GM04503 (cell line): ENCODE results near the gene ADK.
"Not testable (repeated sequence)": the region's sequence is repeated elsewhere in the genome, so short reads cannot be mapped to it uniquely, and the experiment has no call there.

Experiments
- DNase-seq: peaks from one replicate; pipeline ENCODE4 v3.0.0-alpha.2; 2012; ENCODE audit warnings: low read depth

The ADK gene

DNA sequence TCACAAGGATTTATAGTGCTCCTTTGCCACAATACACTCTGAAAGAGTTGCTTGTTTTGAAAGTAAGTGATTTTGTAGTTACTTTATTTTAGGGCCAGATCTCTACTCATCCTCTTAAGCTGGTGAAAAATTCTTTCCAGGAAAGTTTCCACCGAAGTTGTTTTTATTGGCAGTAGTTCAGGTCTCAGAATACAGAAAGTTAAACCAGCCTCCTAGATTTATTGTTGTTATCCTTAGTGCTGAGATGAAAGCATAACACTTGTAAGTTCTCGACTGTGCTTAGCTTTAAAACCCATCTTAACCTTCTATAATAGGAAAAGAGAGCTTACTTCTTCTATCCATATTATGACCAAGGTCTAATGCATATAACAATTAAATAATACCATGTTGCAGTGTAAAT, 5.9 kb upstream of the ADK start:
- DNase-seq = peak; percentile 65

DNA sequence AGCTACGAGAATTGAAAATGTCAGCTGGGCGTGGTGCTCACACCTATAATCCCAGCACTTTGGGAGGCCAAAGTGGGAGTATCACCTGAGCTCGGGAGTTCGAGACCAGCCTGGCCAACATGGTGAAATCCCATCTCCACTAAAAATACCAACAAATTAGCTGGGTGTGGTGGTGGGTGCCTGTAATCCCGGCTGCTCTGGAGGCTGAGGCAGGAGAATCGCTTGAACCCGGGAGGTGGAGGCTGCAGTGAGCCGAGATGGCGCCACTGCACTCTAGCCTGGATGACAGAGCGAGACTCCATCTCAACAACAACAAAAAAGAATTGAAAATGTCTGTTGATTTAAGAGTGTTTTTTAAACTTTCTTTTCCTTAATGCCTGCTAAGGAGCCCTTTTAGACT, 4.0 kb upstream of the ADK start:
- not testable (repeated sequence) for DNase-seq

DNA sequence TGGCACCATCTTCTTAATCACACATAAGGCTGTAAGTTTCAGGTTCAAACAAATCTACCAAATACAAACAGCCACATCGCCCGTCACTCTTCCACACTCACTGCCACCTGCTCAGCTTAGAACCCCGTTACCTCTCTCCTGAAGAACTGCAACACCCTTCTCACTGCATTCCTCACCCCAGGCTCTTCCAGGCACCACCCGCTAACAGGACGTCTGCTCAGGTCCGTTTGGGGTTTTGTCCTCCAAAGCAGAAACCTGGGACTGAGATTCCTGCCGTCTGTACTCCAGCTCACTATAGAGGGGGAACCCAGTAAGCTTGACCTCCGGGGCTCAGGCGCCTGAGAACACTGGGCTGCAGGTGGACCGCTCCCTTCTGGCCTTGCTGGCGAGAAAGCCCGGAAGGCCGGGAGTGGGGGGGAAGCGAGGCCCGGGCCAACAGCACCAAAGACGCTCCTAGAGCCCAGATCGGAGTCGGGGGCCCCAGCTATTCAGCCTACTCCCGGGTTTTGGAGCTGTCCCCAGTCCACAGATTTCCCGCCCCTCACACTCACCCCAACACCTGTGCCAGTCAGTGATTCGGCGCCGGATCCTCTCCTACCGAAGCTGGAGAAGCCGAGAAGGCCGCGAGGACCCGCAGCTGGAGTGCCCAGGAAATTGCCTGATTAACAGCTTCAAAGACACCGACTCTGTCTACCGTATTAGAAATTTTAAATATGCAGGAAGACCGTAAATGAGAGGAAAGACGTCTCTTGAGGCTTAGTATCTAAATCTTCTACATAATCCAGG, 624 bp upstream of the ADK start, which contains the start of gene AP3M1:
Gene AP3M1 (minus strand): TSS at position 625 of the 786 bp plus-strand sequence. CDS start 12,449 bp downstream, outside the sequence.
- DNase-seq = peak; percentile 8

DNA sequence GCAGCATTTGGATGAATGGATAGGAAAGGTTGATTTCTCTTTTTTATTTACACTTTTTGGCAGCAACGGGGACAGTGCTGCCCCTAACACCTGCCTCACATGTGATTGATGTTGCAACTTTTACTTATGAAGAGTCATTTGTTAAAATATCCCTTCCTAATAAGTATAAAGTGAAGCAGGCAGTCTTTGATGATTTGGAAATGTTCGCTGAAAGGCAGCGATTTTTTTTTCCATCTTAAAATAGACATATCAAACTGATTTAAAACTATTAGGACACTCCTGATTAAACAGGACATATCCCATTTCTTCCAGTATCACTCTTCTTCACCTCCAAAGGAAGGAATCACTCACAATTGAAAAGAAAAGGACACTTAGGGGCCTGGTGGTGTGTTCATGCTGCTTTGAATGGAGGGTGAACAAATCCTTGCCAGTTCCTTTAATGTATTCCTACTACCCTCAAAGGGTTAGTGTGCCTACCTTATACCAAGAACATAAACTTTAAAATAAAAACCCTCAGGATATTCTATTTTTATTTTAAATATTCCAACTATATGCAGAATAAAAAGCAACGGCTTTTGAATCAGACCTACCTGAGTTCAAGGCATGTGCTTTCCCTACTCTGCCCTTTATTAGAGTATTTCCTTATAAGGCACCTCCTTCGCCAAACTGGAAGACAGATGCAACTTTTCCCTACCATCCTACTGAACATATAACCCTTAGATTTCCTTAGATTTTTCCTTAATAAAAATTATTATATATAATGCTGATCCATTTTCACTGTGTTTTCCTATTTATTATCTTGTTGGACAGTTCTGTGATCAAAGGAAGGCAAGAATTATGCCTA, 1.1 kb downstream of the ADK start:
- DNase-seq = no peak

DNA sequence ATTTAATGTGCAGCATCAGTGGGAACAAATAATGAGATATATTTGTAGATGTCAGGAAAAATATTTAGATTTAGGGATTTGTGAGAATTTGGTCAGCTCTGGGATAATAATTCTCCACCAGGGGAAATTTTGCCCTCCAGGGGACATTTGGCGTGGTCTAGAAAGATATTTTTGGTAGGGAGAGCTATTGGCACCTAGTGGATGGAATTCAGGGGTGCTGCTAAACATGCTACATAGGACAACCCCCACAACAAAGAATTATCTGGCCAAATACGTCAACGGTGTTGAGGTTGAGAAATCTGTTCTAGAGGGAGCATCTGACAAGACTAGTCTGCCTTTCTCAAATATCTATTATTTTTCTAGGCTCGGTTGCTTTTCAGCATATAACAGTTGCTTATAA, 2.1 kb downstream of the ADK start:
- DNase-seq = peak; percentile 17

DNA sequence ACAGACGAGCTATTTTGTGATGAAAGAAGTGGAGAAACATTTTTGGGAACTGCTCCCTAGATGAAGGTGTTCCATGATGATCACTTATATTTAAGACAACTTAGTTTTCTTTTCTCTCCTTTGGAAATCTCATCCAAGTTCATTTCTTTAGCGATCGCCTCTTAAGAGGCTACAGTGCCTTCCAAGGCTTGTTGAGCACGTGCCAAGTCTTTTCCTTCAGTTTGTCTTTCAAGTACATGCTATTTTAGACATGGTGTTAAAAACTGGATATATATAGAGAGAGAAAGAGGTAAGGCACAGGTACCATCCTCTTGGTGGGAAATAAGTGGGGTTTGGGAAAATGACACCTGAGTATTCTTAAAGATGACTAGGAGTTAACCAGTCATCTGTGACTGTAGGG, 2.7 kb downstream of the ADK start:
- no peak for DNase-seq

DNA sequence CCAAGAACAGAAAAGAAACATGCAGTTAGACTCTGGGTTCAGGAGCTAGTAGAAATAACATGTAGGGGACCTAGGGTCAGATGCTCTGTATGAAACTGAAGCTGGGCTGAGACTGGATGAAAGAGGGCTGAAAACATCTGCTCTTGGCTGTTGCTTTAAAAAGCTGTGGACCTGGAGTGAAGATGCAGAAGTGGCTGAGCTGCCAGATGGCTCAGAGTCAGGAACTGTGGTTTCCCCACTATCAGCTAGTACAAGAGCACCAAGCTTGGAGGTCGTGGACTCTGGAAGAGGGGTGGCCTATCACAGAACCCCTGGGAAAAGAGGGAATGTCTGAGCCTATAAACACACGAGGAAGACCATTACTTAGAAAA, 5.9 kb downstream of the ADK start:
- no peak for DNase-seq

DNA sequence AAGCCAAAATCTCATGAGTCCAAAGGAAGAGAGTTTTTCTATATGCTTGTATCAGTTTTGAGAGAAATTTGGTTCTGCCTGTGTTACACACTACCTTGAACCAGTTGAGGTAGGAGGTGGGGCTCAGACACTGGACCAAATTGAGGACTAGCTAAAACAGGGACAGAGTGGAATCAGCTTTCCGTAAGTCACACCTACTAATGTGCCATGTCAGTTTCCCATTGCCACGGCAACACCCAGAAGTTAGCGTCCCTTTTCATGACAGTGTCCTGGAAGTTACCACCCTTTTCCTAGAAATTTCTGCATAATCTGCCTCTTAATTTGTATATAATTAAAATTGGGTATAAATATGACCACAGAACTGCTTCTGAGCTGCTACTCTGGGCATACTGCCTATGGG, 9.0 kb downstream of the ADK start:
- DNase-seq = no peak

DNA sequence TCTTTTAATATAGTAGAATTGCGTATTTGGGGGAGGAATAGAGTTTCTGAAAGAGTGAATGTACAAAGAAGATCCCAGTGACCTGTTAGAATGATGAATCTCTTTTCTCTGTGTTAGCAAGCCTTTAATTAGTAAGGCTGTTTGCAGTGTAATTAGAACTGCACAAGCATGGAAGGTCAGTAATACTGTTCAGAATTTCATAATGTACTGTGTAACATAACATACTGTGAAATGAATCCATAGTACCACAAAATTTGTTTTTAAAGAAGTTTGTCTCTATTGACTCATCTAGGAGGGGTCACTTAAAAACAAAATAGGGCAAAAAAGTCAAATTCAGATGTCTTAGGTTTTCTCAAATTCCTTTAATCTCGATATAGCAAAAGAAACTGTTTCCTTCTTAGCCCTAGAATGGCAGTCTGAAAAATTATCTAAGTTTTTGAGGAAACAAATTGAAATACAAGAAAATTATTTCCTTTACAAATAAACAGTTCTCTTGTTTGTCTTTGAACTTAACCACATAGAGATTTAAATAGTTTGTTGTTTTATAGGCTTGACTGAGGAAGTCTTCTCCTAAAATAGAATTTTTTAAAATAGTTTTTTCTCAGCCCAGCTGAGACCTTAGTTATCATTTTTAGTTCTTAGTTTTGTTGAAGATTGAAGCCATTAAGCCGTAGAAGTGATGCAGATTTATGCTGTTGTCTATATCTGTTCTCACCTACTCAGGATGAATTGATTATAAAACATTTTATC, 12.5 kb downstream of the ADK start:
- no peak for DNase-seq

DNA sequence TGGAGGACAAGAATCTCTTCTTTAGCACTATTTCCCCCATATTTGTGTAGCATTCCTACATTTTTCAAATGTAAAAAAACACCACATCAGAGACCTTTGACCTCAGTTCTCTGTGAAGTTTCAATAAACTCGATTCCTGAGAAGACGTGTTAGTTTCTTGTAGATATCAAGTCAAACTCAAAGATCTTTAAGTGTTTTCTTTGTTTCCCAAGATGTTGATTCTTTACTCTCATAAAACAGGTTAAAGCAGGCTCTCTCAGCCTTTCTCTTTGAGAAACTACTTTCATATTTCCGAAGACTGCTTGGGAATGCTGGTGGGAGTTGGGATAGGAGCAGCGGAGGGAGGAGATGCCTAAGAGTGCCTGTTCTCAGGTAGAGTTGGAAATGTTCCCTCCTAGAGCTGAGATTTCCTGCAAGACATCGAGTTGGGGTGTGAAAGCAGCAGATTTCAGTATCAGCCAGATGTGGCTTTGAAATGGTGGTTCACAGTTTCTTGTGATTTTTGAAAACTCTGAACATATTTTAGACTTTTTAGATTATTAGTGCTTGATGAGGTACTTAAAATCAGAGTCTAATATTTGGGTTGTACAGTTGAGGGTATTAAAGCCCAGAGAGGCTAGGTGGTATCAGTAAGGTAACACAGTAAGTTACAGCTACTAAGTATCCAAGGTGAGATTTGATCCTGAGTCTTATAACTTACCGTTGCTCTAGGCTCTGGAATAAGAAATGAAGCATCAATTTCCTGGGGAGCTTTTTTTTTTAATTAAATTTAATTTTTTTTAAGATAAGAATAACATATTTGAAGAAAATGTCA, 13.9 kb downstream of the ADK start:
- DNase-seq = no peak

DNA sequence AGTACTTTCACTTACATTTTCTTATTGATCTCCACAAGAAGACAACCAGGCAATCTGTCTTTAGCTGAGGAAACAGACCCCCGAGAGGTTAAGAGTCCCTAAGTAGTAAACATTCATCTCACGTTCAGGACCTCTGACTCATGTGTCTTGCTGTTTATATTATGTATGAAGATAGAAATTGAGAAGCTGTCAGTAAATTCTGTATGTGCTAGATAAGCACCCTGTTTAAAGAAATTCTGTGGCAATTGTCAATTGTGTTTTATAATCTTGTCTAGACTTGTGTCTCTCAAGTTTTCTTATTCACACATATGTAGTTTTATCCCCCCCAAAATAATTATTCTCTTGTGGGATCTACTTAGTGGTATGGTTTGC, 14.5 kb downstream of the ADK start:
- DNase-seq = no peak

DNA sequence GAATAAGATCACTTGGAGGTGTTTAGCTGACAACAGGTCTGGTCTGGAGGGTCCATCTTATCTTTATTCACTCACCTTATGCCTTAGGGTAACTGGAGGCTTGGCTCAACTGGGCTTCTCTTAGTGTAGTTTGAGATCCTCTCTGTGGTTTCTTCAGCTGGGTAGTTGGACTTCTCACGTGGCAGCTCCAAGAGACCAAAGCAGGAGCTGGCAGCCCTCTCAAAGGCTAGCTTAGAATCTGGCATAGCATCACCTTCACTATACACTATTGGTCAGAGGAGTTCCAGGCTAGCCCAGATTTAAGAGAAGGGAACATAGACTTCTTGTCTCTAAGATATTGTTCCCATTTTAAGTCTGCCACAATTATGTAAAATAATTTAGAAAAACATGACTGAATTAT, 16.4 kb downstream of the ADK start:
- no peak for DNase-seq

DNA sequence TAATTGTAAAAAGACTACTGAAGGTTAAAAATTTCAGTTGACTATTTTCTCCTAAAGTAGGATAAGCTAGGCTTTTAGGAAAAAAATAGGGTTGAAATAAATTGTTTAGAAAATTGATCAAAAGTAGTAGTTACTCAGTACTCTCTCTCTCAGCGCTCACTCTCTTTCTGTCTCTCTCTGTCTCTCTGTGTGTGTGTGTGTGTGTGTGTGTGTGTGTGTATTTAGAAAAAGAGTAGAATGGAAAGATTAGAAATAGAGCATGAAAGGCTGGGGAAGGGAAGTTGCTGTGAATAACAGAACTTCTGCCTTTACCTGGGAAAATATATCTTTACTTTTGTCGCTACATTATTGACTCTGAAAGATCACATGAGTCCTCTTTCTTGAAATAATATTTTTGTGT, 20.6 kb downstream of the ADK start:
- DNase-seq = no peak

DNA sequence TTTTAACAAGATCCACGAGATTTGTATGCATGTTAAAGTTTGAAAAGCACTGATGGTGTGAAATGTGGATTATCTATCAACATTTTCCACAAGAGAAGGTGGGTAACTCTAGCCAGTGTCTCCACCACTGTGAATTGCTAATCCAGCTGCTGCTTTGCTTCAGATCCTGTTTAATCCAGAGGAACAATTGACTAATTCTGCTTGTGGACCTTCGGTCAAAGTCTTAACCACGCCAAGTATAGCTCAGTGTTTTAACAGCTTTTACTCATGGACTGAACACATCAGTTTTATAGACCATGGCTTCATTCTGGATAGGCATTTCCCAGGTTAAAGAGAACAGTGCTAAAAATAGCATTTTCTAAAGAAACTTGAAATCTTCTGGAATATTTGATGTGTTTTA, 23.5 kb downstream of the ADK start:
- no peak for DNase-seq

DNA sequence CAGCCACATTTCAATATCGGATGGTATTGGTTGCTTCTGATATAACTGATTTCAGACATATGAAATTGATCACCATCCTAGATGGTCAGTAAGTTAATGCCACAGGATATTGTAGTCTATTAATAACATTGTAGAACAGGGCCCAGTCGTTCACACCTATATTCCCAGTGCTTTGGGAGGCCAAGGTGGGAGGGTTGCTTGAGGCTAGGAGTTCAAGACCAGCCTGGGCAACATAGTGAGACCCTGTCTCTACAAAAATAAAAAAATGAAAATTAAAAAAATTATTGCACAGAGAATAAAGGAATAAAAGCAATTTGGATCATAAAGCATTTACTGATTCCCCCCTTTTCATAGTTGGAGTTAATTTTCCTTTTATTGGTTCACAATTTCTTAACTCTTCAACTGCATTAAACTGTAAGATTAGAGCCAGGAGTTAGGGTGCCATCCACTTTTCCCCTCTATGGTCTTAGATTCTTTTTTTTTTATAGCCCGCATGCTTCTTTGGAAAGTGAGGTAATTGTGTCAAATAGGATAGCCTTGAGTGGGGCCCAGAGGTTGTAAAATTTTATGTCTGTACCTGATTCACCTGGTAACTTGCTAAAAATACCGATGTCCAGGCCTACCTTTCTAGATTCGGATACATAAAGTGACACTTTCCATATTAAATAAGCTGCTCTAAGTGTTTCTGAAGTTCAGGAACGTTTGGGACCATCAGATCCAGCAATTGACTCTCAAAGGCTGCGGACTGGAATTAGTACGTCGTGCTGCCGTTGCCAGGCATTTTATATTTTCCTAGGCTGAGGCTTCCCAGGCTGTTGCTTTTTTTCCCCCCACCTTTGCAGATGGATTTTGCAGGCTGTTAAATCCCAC, 24.7 kb downstream of the ADK start:
- no peak for DNase-seq

DNA sequence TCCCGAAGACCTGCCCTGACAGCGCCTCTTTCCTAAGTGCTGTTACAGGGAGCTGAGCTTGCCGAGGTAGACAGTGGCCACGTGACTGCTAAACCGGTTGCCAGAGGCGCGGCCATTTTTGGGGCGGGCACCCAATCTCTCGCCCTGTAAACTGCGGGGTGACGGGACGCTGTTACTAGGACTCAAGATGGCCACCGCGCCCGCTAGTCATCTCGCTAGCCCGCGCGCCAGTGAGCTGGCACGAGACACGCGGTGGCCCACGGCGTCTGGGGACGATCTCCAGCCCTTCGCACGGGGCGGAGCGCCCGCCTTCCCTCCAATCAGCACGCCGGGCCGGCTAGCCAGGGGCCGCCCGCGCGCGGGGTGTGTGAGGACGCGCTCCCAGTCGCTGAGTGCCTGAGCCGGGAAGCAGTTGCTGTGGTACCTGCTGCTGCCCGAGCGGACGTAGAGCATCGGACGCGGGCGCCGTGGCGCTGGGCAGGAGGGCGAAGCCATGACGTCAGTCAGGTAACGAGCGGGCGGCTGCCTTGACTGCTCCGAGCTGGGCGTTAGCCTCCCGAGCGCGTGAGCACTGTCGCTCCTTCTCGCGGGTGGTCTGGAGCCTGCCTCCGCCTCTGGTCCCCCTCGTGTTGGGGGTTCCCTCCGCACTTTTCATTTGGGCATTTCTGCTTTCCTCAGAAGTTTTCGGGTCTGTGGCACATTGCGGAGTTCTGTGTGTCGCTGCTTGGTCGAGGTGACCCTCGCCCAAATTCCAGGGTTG, 25.5 kb downstream of the ADK start:
- peak; percentile 85 for DNase-seq

DNA sequence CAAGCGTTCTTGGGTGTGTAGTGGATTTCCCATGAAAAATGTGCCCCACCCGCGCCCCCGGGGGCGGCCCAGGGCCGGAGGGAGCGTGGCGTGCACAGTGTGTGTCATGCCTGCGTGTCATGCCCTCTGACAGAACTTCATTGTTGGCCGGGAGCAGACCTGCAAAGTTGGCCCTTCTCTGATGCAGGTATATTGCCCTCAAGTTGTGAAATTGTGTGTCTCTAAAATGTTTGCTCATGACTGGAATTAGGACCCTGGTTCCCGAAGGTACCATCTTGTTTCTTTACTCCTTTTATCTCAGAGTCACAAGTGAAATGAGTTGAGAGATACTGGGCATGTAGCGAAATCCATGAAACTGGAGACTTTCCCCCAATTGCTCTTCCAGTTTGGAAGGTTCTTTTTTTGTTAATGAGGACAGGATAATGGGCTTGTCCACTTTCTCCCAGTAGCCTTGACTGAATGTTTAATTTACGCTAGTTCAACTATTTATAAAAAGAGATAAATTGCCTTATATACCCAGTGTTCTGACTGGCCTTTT, 26.2 kb downstream of the ADK start:
- DNase-seq = no peak

DNA sequence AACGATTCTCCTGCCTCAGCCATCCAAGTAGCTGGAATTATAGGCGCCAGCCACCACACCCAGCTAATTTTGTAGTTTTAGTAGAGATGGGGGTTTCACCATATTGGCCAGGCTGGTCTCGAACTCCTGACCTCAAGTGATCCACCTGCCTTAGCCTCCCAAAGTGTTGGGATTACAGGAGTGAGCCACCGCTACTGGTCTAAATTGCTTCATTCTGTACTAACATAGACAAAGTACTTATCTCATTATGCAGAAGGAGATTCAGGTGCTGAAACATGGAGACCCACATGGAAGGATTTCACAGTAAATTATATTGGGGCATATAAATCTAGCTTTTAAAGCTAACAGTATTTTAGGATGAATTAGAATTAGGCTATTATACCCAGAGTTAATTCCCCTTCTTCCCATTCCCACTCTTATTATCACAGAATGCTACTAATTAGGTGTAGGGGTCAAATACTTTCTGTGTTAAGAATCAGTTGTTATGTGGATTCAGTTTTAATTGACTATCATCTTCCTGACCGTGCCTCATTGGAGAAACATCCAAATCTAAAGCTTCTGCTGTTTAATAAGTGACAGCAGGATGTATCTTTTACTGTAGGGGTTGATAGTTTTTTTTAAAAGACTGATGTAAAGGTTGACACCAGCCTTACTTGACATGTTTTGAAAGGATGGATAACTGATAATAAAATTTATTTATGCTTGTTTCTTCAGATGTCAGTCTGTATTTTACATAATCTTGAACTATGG, 27.2 kb downstream of the ADK start:
- DNase-seq = no peak

DNA sequence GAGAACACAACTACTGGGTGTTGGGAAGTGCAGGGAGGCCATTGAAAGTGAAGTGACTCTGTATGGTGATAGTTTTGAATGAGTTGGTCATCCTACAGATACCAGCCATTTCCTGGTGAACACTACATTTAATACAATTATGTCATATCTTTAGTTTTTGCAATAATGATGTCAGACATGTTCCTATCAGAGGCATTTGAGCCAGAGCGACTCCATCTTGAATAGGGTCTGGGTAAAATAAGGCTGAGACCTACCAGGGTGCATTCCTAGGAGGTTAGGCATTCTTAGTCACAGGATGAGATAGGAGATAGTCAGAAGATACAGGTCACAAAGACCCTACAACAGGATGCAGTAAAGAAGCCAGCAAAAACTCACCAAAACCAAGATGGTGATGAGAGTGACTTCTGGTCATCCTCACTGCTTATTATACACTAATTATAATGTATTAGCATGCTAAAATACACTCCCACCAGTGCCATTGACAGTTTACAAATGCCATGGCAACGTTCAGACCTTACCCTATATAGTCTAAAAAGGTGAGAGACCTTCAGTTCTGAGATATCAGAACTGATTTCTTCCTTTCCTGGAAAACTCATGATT, 28.2 kb downstream of the ADK start:
- DNase-seq = no peak
